Measurements from ENCODE around the gene ZNF341.
"Not testable (repeated sequence)": the region's sequence is repeated elsewhere in the genome, so short reads cannot be mapped to it uniquely, and the experiment has no call there.

ZNF341 gene

DNA sequence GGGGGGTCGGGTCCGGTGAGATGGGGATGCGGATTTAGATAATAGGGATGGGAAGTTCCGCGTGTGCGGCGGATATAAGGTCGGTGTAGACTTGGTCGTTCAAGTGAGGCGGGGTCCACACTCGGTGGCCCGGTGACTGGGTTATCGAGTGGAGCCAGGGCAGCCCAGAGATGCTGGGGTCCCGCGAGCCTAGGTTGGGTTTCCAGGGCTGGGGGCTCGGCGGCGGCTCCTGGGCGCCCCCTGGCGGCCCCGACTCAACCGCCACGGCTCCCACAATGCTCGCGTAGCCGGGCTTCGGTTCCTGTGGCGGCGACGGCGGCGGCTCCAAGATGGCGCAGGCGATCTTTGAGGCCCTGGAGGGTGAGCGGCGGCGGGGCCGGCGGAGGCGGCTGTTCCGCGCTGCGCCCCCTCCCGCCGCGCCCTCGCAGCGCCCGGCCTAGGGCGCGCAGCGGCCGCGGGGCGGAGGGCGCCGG lies at the start of gene ZNF341:
Gene ZNF341 (plus strand): TSS at position 304 of the 473 bp plus-strand sequence. CDS start 26 bp downstream, at position 330.
- peak; percentile 93 for DNase-seq

DNA sequence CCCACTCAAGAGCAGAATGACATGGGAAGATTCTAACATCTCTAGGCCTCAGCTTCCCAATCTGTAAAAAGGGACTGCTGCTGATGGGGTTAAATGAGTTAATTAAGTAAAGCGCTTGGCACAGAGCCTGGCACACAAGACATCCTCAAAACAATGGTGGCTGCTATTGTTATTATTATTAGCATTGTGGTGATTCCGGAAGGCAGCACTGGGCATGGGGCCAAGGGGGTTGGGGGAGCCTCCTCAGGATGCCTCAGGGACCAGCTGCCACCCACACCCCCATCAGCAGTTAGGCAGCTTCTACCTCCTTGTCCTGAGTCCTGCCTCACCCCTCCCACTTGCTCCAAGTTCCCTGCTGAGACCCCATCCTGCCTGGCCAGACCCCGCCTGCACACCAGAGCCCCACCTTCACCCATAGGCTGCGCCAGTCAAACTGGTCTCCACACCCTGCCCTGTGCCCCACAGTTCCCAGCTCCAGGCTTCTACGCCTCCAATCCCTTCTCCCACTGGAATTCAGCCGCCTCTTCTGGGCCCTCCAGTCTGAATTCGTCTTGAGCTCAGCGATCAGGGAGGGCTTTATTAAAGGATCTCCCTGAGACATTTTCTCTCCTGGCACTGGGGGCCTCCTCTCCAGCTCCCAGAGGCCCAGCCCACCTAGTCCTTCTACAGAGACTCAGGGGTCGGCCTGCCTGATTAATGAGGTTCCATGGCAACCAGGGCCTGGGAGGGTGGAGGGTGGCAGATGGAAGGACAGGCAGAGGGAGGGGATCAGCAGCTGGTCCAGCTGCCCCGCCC lies 47.1 kb upstream of the ZNF341 start:
- DNase-seq = no peak

DNA sequence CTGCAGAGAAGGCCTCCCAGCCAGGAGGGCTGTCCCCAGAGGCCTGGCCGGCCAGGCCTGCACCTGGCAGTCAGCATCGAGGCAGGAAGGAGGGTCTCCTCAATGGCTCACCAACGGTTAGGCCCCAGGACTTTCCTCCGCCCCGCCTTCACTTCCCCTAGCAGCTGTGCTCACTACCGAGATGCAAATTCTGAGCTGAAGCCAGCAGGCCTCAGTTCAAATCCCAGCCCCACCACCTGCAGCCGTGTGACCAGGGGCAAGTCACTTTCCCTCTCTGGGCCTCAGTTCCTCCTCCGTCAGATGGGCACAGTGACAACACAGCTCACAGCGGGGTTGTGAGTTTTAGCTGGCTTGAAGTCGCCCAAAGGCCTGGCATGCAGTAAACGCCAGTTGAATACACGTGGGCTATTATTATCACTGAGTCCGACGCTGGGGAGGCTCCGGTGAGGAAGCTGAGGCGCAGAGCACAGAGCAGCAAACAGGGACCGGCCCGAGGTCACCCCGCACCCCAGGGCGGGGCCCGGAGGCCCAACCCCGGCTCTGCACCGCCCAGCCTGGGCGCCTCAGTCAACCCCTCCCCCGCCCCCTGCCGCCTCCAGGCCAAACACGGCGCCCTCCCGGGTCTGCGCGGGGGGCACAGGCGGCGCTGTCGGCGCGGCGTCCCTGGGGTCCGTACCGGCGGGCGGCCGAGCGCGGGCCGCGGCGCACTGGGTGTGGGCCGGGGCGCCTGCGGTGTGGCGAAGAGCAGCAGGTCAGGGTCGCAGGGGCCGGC lies 46.3 kb upstream of the ZNF341 start:
- DNase-seq = peak; percentile 83

DNA sequence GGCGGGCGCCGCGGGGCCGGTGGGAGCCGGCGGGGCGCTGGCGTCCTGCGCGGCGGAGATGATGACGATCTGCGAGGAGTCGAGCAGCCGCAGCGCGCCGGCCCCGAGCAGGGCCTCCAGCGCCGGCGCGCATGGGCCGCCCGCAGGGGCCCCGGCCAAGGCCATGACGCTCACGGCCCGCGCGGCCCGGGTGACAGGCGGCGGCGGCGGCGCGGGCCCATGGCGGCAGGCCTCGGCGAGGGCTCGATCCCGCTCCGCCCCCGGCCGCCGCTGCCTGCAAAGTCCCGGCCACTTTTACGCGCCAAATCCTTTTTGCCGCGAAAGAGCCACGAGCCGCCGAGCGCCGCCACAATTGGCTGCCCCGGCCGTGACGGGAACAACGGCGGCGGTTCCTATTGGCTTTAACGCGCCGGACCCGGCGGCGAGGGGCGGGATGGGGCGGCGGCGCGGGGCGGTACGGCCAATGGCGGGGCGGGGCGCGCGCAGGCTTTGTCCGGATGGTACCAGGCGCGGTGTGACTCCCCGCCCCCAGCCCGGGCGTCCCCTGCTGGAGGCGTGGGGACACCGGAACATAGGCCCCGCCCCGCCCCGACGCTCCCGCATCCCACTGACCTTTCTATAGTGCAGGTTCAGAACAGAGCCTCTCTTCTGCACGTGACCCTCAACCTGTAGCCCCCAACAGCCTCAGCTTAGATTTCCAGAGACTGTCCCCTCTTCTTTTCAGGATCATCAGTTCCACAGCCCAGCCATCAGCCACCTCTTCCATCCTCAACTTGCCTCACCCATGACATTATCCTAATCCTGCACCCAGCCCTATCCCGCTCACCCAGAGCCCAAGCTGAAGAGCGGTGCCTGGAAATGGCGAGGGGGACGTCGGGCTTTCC lies 45.5 kb upstream of the ZNF341 start, which contains the start of gene E2F1:
Gene E2F1 (minus strand): TSS at position 286 of the 884 bp plus-strand sequence. CDS start 121 bp downstream, at position 165.
- DNase-seq = peak; percentile 97

DNA sequence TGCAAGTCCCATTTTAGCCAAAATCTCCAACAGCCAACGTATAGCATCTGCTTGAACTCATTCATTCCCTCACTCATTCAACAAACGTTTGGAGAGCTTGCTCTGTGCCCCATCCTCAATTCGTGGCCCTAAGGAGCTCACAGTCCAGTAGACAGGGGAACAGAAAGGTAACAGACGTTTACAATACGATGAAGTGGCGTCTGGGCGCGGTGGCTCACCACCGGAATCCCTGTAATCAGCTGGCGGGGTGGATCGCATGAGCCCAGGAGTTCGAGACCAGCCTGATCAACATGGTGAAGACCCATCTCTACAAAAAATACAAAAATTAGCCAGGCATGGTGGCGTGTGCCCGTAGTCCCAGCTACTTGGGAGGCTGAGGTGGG lies 44.8 kb upstream of the ZNF341 start:
- no peak for DNase-seq

DNA sequence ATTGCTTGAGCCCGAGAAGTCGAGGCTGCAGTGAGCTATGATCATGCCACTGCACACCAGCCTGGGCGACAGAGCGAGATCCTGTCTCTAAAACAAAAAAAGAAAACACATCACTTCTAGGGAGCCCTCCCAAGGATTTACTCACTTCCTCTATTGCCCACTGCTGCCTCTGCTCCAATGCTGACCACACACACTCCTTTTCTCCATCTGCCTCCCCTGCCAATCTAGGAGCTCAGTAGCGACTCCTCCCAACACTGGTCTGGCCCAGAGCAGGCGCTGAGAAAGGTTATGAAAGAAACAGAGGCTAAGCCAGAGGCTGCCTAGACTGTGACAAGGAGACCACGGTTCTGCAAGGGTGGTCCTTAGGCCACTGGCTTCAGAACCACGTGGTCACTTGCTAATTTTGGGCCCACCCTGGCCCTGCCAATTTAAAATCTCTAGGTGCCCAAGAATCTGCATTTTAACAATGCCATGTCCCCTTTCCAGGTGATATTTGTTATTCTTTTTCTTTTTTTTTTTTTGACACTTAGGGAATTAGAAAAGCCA lies 44.4 kb upstream of the ZNF341 start:
- no peak for DNase-seq

DNA sequence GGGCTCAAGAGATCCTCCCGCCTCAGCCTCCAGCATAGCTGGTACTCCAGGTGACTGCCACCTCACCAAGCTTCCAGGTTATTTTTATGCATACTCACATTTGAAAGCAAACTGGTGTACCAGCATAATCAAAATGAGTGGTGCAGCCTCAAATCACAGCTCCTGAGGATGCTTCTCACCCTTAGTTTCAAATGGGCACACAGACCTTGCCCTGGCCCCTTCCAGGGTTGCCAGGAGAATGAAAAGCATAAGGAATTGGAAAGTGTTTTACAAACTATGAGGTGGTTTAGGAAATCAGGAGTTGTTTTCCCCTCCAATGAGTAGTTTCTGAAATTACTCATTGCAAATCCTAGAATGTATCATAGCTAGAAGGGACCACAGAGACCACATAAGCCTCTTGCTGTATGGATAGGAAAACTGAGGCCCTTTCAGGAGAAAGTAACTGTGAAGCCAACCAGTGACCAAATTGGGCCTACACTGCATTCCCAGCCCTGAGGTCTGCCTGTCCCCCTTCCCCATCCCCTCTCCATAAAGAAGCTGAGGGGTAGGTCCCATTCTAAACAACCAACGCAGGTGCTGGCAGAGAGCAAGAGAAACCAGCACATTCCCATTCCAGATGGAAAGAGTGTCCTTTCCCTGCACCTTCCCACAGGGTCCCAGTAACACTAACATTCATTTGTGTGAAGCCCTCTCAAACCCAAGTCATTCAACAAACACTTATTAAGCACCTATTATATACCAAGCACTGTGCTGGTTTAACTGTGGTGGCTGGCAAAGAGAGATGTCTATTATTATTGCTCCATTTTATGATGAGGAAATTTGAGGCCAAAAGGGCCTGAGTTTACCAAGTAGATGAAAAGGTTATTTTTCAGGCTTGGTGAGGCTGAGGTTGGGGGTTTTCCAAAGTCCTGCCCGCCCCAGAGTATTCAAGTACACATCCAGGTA lies 43.5 kb upstream of the ZNF341 start:
- no peak for DNase-seq

DNA sequence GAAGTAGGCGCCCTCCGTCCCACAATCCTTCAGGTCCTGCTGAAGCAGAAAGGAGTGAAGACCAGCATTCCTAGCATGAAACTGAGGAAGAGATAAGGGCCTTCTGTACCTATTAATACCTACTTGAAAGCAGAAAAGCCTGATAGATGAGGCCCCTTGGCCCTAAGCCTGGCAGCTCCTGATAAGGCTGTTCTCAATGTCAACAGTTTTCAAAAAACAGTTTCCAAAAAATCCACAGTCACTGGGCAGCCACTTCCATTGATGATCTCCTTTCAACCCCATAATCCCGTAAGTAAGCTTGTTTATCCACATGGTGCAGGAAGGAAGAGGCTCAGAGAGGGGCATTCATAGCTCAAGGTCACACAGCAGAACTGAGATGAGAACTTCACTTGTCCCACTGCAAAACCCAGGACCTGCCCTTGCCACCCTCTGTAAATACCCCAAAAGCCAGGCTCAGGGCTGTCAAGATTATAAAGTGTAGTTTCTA lies 42.8 kb upstream of the ZNF341 start:
- DNase-seq = no peak

DNA sequence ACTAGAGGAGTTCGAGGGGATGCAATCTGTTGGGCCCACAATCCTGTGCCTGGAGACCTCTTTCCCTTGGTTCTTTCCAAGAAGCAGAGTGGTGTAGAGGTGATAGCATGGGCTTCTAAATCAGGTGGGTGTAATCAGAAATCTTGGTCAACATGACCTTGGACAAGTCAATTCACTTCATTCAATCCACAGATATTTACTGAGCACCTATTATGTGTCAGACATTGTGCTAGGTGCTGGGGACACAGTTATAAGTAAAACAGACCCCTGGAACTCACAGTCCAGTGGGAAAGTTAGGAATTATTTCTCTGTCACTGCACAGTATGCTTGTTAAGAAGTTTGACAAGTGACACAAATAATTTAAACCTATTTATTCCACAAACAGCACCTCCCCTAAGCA lies 42.3 kb upstream of the ZNF341 start:
- DNase-seq = no peak

DNA sequence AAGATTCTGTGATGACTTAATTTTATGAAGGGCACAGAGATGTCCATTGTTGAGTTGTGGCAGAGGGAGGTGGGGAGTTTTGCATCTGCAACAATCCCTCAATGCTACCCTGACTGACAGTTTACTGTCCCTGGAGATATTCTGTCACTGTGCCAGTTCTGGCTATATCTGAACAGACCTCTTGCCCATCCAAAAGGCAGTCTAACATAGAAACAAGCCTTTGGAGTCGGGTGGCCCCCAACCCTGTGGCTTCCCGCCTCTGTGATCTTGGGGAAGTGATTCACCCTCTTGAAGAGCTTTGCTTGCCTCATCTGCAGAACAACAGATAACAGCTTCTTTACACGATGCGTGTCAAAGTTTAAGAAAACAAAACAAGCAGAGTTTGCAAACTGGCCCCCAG lies 41.8 kb upstream of the ZNF341 start:
- peak; percentile 67 for DNase-seq

DNA sequence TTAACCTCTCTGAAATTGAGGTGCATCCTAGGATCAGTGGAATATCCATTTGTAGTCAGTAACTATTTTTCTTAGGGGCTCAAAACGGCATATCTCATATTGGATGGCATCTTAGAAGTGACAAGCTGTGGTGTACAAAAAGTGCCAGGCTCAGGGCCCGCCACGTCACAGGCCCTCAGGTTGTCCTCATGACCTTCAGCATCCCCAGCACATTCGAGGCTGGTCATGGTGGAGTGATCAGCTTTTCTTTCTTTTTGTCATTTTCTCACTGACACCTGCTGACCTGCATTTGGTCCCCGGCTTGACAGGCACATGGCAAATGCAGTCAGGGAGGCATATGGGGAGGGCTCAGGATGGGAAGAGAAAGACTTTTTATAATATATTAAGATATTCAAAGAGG lies 38.5 kb upstream of the ZNF341 start:
- DNase-seq = no peak

DNA sequence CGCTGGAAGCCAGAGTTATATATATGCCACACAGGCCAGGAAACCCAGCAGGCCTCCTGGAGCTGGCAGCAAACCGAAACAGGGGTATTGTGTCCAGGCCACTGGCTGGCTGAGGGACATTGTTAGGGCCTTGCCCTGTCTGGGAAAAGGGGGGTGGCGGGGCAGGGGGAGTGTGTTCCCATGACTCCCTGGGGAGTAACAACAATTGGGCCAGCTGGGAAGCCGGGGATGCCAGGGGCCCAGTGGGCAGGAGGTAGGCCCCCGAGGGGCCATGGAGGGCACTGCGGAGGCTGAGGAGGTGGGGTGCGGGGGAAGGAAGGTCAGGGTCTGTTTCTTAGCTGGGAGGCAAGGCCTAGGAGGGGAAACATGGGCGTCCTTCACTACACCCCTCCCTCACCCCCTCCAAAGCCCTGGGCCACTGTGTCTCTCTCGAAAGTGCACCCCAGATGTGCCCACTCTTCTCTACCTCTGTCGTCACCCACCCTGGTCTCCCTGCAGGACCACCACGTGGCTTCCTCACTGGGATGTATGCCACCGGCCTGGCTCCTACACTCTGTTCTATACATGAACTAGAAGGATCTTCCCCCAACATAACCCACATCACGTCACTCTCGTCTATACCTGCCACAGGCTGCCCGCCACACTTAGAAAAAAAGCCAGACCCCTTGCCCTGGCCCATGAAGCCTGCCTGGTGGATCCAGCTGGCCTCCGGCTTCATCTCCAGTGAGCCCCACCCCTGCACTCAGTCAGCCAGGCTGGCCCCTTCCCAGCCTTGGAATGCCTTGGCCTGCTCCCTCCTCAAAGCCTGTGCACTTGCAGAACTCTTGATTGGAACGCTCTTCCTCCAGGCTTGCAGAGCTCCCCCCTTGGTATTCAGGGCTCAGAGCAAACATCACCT lies 37.8 kb upstream of the ZNF341 start:
- DNase-seq = no peak

DNA sequence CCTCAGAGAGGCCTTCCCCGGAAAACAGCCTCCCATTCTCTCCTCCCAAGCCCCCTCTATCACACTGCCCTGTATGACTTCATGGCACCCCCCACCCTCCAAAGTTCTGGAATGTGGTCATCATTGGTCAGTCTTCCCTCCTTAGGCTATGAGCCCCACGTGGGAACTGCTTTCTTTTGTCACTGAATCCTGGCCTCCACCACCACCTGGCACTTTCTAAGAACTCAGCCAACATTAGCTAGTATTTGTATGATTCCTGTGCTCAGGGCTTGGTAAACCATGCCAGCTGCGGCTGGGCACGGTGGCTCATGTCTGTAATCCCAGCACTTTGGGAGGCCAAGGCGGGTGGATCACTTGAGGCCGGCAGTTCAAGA lies 37.2 kb upstream of the ZNF341 start:
- DNase-seq = no peak

DNA sequence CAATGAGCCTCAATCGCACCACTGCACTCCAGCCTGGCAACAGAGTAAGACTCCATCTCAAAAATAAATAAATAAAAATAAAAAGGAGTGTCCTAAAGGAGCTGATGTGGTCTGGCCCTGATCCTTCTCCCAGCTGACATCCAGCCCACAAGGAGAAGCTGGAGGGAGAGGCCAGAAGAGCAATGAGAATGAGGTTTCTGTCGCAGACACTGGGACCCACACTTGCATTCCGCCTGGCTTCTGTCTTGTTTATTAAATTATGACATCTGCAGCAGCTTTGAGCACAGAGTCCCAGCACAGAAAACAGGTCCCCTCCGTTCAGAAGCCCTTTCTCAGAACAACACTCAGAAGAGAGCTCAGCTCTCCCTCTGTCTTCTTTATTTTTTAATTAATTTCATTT lies 35.3 kb upstream of the ZNF341 start:
- DNase-seq = no peak

DNA sequence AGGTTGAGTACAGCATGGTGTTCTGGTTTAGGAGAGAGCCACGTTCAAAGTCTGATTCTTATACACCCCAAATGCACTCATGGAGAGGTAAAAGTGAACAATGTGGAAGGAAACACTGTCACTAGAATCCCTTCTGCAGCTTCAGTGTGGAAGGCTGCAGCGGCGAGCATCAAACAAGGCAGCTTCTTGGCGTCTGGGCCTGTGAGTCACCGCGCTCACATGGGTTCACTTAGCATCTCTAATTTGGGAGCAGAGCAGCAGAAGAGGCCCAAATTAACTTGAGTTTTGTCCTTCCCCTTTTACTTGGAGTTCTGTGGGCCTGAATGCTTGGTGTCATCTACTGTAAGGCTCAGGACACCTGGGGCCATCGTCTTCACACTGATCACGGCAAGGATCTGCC lies 34.7 kb upstream of the ZNF341 start:
- DNase-seq = no peak

DNA sequence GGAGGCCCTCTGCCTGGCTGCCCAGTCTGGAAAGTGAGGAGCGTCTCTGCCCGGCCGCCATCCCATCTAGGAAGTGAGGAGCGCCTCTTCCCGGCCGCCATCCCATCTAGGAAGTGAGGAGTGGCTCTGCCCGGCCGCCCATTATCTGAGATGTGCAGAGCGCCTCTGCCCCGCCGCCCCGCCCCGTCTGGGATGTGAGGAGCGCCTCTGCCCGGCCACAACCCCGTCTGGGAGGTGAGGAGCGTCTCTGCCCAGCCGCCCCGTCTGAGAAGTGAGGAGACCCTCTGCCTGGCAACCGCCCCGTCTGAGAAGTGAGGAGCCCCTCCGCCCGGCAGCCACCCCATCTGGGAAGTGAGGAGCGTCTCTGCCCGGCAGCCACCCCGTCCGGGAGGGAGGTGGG lies 32.8 kb upstream of the ZNF341 start:
- not testable (repeated sequence) for DNase-seq

DNA sequence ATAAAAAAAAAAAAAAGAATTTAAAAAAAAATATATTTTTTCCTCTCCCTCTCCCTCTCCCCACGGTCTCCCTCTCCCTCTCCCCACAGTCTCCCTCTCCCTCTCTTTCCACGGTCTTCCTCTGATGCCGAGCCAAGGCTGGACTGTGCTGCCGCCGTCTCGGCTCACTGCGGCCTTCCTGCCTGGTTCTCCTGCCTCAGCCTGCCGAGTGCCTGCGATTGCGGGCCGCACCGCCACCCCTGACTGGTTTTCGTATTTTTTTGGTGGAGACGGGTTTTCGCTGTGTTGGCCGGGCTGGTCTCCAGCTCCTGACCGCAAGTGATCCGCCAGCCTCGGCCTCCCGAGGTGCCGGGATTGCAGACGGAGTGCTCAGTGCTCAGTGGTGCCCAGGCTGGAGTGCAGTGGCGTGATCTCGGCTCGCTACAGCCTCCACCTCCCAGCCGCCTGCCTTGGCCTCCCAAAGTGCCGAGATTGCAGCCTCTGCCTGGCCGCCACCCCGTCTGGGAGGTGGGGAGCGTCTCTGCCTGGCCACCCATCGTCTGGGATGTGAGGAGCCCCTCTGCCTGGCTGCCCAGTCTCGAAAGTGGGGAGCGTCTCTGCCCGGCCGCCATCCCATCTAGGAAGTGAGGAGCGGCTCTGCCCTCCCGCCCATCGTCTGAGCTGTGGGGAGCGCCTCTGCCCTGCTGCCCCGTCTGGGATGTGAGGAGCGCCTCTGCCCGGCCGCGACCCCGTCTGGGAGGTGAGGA lies 30.9 kb upstream of the ZNF341 start:
- not testable (repeated sequence) for DNase-seq

DNA sequence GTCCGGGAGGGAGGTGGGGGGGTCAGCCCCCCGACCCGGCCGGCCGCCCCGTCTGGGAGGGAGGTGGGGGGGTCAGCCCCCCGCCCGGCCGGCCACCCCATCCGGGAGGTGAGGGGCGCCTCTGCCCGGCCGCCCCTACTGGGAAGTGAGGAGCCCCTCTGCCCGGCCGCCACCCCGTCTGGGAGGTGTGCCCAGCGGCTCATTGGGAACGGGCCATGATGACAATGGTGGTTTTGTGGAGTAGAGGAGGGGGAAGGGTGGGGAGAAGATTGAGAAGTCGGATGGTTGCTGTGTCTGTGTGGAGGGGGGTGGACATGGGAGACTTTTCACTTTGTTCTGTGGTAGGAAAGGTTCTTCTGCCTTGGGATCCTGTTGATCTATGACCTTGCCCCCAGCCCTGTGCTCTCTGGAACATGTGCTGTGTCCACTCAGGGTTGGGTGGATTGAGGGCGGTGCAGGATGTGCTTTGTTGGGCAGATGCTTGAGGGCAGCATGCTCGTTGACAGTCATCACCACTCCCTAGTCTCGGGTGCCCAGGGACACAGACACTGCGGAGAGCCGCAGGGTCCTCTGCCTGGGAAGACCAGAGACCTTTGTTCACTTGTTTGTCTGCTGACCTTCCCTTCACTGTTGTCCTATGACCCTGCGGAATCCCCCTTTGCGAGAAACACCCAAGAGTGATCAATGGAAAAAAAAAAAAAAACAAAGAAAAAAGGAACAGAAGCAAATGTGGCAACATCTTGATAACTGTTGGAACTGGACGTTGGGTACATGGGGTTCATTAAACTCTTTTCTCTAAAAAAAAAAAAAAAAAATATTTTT lies 30.0 kb upstream of the ZNF341 start:
- no peak for DNase-seq

DNA sequence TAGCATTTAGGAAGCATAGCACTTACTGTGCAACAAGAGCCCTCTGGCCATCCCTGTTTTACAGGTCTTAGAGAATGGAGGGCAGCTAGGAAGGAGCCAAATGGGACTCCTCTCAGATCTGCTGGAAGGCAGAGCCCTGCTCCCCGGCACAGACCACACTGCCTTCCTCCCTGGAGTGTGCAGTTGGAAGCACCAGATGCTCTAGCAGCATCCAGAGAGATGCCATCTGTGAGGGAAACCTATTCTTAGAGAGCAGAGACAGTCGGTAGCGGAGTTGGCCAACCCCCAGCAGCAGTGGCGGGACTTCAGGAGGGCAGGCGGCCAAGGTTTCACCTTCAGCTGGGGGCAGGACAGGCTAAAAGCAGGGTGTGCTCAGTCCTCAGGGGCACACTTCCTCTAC lies 28.9 kb upstream of the ZNF341 start:
- no peak for DNase-seq

All from activated CD4-positive, alpha-beta T cell treated with anti-CD3 and anti-CD28 coated beads for 48 hours (primary cell).